Stomach (tissue), 4 donors: ENCODE results near the gene CHD9.

Source experiments
- CTCF ChIP-seq, 7 experiments: fragments of 450-650 bp in 4 of 7; fragments of 200-600 bp in 3 of 7; sonication (generic) in 3 of 7; IDR thresholded peaks; one replicate each; pipeline ENCODE4 v1.5.1; 2016 to 2019; ENCODE audit warnings: antibody characterized with exemption in 7 of 7, control low read depth in 2 of 7, mild to moderate bottlenecking in 1 of 7
- EP300 ChIP-seq: sonication (generic); formaldehyde crosslinking; IDR thresholded peaks from one replicate; pipeline ENCODE4 v1.6.1; 2017; ENCODE audit warnings: antibody characterized with exemption
- POLR2A ChIP-seq, 4 donors: fragments of 450-650 bp; IDR thresholded peaks; one replicate each; pipeline ENCODE4 v1.6.1; 2016; ENCODE audit warnings: antibody characterized with exemption in 4 of 4, control low read depth in 2 of 4, mild to moderate bottlenecking in 1 of 4, moderate library complexity in 1 of 4
- POLR2AphosphoS5 ChIP-seq, 3 donors: sonication (generic); formaldehyde crosslinking; IDR thresholded peaks; one replicate each; pipeline ENCODE4 v1.6.1; 2016; ENCODE audit warnings: antibody characterized with exemption in 3 of 3

GRCh38 chr16:53024045-53024444 is 30.7 kb upstream of the CHD9 start:
- no peak for TF ChIP-seq POLR2A (IDR thresholded peaks at IDR 0.05)
- TF ChIP-seq CTCF (IDR thresholded peaks at IDR 0.05) = no peak
- no peak for TF ChIP-seq EP300
- no peak for TF ChIP-seq POLR2AphosphoS5 (IDR thresholded peaks at IDR 0.05)
